HG03460 (cell line): Measurements from ENCODE around the gene PRM1.

ENCODE experiments used
- ATAC-seq: cut with Tn5 transposase; IDR thresholded peaks from one replicate; pipeline ENCODE4 v1.9.1; 2021; ENCODE audit not compliant: unreplicated experiment

The PRM1 gene

GRCh38 chr16:11238272-11239202 lies 42.6 kb downstream of the PRM1 start:
- no peak for ATAC-seq

- ATAC-seq, result no peak
Measured at GRCh38 chr16:11236461-11237254, 44.5 kb downstream of the PRM1 start.

GRCh38 chr16:11235703-11235991 lies 45.5 kb downstream of the PRM1 start:
- ATAC-seq, result no peak

- ATAC-seq, result no peak
Measured at GRCh38 chr16:11234884-11235702, 46.0 kb downstream of the PRM1 start.

- ATAC-seq, result no peak
Measured at GRCh38 chr16:11233727-11234376, 47.3 kb downstream of the PRM1 start.

- peak; percentile 58 for ATAC-seq
Measured at GRCh38 chr16:11232852-11233726, 48.0 kb downstream of the PRM1 start.

- no peak for ATAC-seq
Measured at GRCh38 chr16:11232302-11232851, 48.8 kb downstream of the PRM1 start.

- ATAC-seq, result no peak
Measured at GRCh38 chr16:11231367-11231970, 49.7 kb downstream of the PRM1 start.
